Colonic mucosa (tissue), 4 donors: ENCODE data around the gene GFOD1. TPM values are rescaled to one million over a fixed set of nuclear protein-coding genes. Genes with fewer than 3 reads are reported as not detected.

Experiments
- DNase-seq: peaks from one replicate; pipeline ENCODE4 v3.0.0-alpha.2; 2020
- H3K27ac ChIP-seq: fragments of 200-600 bp; one replicate; pipeline ENCODE4 v1.8.0; 2021
- H3K27me3 ChIP-seq: fragments of 200-600 bp; one replicate; pipeline ENCODE4 v1.8.0; 2021
- H3K36me3 ChIP-seq: fragments of 200-600 bp; one replicate; pipeline ENCODE4 v1.8.0; 2021
- H3K4me1 ChIP-seq: fragments of 200-600 bp; one replicate; pipeline ENCODE4 v1.8.0; 2021; ENCODE audit warnings: mild to moderate bottlenecking
- H3K4me3 ChIP-seq: fragments of 200-600 bp; one replicate; pipeline ENCODE4 v1.8.0; 2021
- H3K9ac ChIP-seq, 2 donors: one replicate each; pipeline ENCODE4 v1.7.0; 2013; ENCODE audit warnings: control low read depth in 2 of 2, low read depth in 2 of 2, low read length in 2 of 2
- H3K9me3 ChIP-seq: fragments of 200-600 bp; one replicate; pipeline ENCODE4 v1.8.0; 2021
- intact Hi-C: fragments of 100-400 bp; cut with DNase I; formaldehyde crosslinking; loops from one replicate; pipeline ENCODE4 v1.14.1; 2022
- total RNA-seq, 2 donors: library from RNA; stranded (reverse); fragmentation: NEBNext Ultra II Directional in 1 of 2; extraction: Animal tissue kit (Norgen Biotek cat#: 25700) in 1 of 2; gene quantifications; one replicate each; pipeline ENCODE4 v1.2.1, GENCODE V29; 2021
- TF ChIP-seq, protein P1 (sequence below): fragments of 200-600 bp; IDR thresholded peaks from one replicate; pipeline ENCODE4 v1.8.0; 2022; ENCODE audit warnings: antibody characterized with exemption, mild to moderate bottlenecking
- donor health status: healthy.
- donor health status: DM: no; HTN: no; CAD: no.
- donor health status: DM: no; HTN: no; CAD: no.

GFOD1 gene
- total RNA-seq, 2 donors from 2014 or later: 6.9 to 7.6 TPM

DNA sequence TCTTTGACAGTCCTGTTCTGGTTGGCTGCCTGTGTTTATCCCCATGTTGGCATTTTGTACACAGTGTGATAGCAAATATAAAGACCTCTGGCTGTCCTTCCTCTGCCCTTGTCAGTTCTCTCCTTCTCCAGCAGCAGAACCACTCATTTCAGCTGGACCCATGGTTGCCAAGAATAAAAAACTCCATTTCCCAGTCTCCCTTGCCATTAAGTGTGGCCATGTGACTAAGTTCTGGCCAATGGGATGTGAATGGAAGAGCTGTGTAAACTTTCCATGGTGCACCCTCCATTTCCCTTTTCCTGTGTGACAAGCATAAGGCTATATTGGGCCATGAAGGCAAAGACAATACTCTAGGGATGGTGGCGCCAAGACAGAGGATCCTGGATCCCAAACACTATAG, 80.6 kb downstream of the GFOD1 start:
- Histone ChIP-seq H3K4me3 (no peak overlapping the region), H3K9ac (no peak overlapping the region), H3K4me1 (no peaks in the 10 kb centered on the region), H3K9me3 (no peaks in the 10 kb centered on the region), H3K36me3 (no peaks in the 10 kb centered on the region), H3K27me3 (no peaks in the 10 kb centered on the region), H3K27ac (peak overlapping the region; percentile 17)
- no peak for DNase-seq
- intact Hi-C loops: no loop called here
- TF ChIP-seq, protein P1, sequence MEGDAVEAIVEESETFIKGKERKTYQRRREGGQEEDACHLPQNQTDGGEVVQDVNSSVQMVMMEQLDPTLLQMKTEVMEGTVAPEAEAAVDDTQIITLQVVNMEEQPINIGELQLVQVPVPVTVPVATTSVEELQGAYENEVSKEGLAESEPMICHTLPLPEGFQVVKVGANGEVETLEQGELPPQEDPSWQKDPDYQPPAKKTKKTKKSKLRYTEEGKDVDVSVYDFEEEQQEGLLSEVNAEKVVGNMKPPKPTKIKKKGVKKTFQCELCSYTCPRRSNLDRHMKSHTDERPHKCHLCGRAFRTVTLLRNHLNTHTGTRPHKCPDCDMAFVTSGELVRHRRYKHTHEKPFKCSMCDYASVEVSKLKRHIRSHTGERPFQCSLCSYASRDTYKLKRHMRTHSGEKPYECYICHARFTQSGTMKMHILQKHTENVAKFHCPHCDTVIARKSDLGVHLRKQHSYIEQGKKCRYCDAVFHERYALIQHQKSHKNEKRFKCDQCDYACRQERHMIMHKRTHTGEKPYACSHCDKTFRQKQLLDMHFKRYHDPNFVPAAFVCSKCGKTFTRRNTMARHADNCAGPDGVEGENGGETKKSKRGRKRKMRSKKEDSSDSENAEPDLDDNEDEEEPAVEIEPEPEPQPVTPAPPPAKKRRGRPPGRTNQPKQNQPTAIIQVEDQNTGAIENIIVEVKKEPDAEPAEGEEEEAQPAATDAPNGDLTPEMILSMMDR: no peak

DNA sequence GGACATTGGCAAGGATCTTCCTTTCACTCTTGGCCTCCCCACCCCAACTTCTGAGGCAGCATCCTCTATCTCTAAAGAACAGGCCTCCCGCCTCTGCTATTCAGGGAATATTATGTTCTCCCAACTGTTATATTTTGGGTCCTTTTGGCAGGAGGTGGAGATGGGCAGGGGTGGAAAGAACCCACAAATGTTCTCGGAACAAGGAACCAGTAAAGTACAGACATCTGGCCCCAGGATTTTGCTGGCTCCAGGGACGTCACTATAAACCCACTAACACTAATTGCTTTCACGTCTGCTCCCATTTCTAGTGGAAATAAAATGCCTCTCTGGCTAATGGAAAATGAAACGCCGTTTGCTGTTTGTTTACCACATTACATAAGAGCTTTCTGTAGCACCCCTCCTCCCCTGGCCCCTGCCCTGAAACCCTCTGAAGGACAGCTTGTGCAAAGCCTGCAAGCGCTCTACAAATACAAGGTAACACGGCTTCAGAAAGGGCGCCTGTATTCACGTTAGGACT, 81.4 kb downstream of the GFOD1 start:
- Histone ChIP-seq H3K4me3 (no peak overlapping the region), H3K9me3 (no peaks in the 10 kb centered on the region), H3K27ac (no peak overlapping the region), H3K27me3 (no peaks in the 10 kb centered on the region), H3K4me1 (no peaks in the 10 kb centered on the region), H3K9ac (no peak overlapping the region), H3K36me3 (no peaks in the 10 kb centered on the region)
- DNase-seq: no peak
- intact Hi-C loops: no loop called here
- TF ChIP-seq, protein P1: no peak

DNA sequence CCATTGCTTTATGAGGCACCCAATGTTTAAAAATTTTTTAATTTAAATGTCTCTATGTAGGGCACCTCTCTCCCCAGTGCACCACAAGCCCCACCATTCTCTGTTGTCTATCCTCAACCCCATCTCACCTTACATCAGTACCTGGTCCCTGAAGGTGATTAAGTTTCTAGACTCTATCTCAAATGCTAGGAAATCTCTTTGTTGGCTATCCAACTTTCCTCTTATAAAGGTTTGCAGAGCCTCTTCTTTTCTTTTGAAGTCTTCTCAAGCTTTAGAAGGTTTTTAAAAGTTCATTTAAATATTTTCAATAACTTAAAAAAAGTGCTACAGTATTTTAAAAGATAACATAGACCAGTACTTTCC, 82.5 kb downstream of the GFOD1 start:
- H3K4me1 ChIP-seq: no peaks in the 10 kb centered on the region
- no peaks in the 10 kb centered on the region for H3K27me3 ChIP-seq

DNA sequence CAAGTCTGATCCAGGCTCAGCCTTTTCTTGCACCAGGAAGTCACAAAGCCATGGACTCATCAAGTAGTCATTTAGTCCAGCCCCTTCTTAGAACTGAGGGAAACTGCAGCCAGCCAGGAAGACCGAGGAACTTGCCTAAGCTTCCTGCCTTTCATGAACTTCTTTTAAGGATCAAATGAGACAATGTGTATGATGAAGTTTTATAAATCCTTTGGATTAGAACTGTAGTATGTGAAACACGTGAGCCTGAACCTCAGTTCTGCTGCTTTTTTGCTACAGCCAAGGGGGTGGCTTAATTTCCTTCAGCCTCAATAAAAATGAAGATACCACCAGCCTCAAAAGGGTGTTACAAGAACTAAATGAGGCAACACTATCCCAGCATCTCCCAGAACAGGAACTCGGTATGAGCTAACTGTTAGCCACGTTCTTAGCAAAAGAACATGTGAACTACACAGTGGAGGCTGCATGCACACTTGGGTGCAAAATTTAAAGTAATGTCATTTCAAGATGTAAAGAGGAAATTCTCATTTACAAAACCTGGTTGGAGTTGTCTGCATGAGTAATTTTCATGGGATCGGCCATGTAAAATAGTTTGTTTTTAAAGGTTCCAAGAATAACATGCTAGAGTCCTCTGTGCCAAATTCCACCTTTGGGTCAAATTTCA, 83.0 kb downstream of the GFOD1 start:
- Histone ChIP-seq H3K9me3 (no peaks in the 10 kb centered on the region), H3K27ac (no peak overlapping the region), H3K4me1 (no peaks in the 10 kb centered on the region), H3K4me3 (no peak overlapping the region), H3K9ac (no peak overlapping the region), H3K27me3 (no peaks in the 10 kb centered on the region), H3K36me3 (no peaks in the 10 kb centered on the region)
- intact Hi-C loops: no loop called here
- no peak for DNase-seq
- TF ChIP-seq, protein P1: no peak

More for the DNA sequence above, 82.5 kb downstream of the GFOD1 start:
- Histone ChIP-seq H3K27ac (no peak overlapping the region), H3K4me3 (no peak overlapping the region), H3K9me3 (no peaks in the 10 kb centered on the region), H3K9ac (no peak overlapping the region), H3K36me3 (no peaks in the 10 kb centered on the region)
- DNase-seq: no peak
- intact Hi-C loops: no loop called here
- TF ChIP-seq, protein P1: no peak

DNA sequence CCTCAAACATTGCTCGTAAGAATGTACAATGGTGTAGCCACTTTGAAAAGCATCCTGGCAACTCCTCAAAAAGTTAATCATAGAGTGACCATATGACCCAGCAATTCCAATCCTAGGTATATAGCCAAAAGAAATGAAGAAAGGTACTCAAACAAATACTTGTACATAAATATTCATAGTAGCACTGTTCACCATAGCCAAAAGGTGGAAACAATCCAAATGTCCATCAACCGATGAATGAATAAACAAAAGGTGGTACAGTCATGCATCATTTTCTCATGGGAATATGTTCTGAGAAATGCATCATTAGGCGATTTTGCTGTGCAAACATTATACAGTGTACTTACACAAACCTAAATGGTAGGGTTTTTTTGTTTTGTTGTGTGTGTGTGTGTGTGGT, 84.7 kb downstream of the GFOD1 start:
- H3K9ac ChIP-seq: no peak overlapping the region
- no peaks in the 10 kb centered on the region for H3K36me3 ChIP-seq
- no peaks in the 10 kb centered on the region for H3K4me1 ChIP-seq
- no peak overlapping the region for H3K4me3 ChIP-seq
- H3K27ac ChIP-seq: no peak overlapping the region
- TF ChIP-seq, protein P1: no peak
- H3K27me3 ChIP-seq: no peaks in the 10 kb centered on the region
- no peak for DNase-seq
- H3K9me3 ChIP-seq: no peaks in the 10 kb centered on the region
- intact Hi-C loops: no loop called here
